HEK293 (cell line): ENCODE data around the gene SESN2.
A peak's percentile ranks its signal among the peaks of the same experiment; 100 is the strongest.

ENCODE experiments used
- BCL11B ChIP-seq: fragments of 450-650 bp; formaldehyde crosslinking; IDR thresholded peaks from 2 replicates; pipeline ENCODE4 v1.5.1; 2016; ENCODE audit warnings: low read depth, missing biosample characterization, missing genetic modification characterization
- EGR2 ChIP-seq: fragments of 450-650 bp; formaldehyde crosslinking; IDR thresholded peaks from 2 replicates; pipeline ENCODE4 v1.5.1; 2016; ENCODE audit warnings: low read depth, missing biosample characterization, missing genetic modification characterization
- FEZF1 ChIP-seq: fragments of 450-650 bp; formaldehyde crosslinking; IDR thresholded peaks from 2 replicates; pipeline ENCODE4 v1.5.1; 2016; ENCODE audit warnings: missing biosample characterization, missing genetic modification characterization
- GFI1B ChIP-seq: fragments of 450-650 bp; formaldehyde crosslinking; IDR thresholded peaks from 2 replicates; pipeline ENCODE4 v1.5.1; 2016; ENCODE audit warnings: missing biosample characterization, missing genetic modification characterization
- GLI2 ChIP-seq: fragments of 450-650 bp; formaldehyde crosslinking; IDR thresholded peaks from 2 replicates; pipeline ENCODE4; 2017; ENCODE audit warnings: missing biosample characterization, missing genetic modification characterization, low read depth, borderline replicate concordance
- IKZF3 ChIP-seq: fragments of 450-650 bp; IDR thresholded peaks from 2 replicates; pipeline ENCODE4 v1.5.0; 2018; ENCODE audit warnings: missing biosample characterization, mild to moderate bottlenecking, missing genetic modification characterization, moderate library complexity
- KLF16 ChIP-seq: fragments of 450-650 bp; formaldehyde crosslinking; IDR thresholded peaks from 2 replicates; pipeline ENCODE4 v1.5.1; 2017; ENCODE audit warnings: missing biosample characterization, missing genetic modification characterization
- MEIS1 ChIP-seq: sonication (generic); formaldehyde crosslinking; IDR thresholded peaks from 2 replicates; pipeline ENCODE4 v1.8.1; 2022; ENCODE audit warnings: missing genetic modification reagents, mild to moderate bottlenecking, borderline replicate concordance
- SP3 ChIP-seq: fragments of 450-650 bp; formaldehyde crosslinking; IDR thresholded peaks from 2 replicates; pipeline ENCODE4 v1.5.1; 2016; ENCODE audit warnings: missing biosample characterization, missing genetic modification characterization
- SP7 ChIP-seq: fragments of 450-650 bp; formaldehyde crosslinking; IDR thresholded peaks from 2 replicates; pipeline ENCODE4 v1.5.1; 2016; ENCODE audit warnings: missing biosample characterization, missing genetic modification characterization
- YY1 ChIP-seq: fragments of 450-650 bp; formaldehyde crosslinking; IDR thresholded peaks from 2 replicates; pipeline ENCODE4 v1.5.1; 2018; ENCODE audit warnings: missing biosample characterization, missing genetic modification characterization
- ZFHX2 ChIP-seq: fragments of 450-650 bp; formaldehyde crosslinking; conservative IDR thresholded peaks from 2 replicates; pipeline ENCODE4 v1.5.1; 2016; ENCODE audit warnings: missing biosample characterization, missing genetic modification characterization
- ZIC2 ChIP-seq: fragments of 450-650 bp; formaldehyde crosslinking; IDR thresholded peaks from 2 replicates; pipeline ENCODE4 v1.5.1; 2016; ENCODE audit warnings: missing biosample characterization, missing genetic modification characterization
- ZNF10 ChIP-seq: fragments of 450-650 bp; formaldehyde crosslinking; IDR thresholded peaks from 2 replicates; pipeline ENCODE4 v1.5.1; 2017; ENCODE audit warnings: missing biosample characterization, missing genetic modification characterization
- ZNF138 ChIP-seq: fragments of 450-650 bp; formaldehyde crosslinking; IDR thresholded peaks from 2 replicates; pipeline ENCODE4 v1.5.1; 2016; ENCODE audit warnings: missing biosample characterization, missing genetic modification characterization, borderline replicate concordance
- ZNF155 ChIP-seq: fragments of 450-650 bp; formaldehyde crosslinking; IDR thresholded peaks from 2 replicates; pipeline ENCODE4 v1.5.1; 2016; ENCODE audit warnings: missing biosample characterization, missing genetic modification characterization
- ZNF157 ChIP-seq: fragments of 450-650 bp; formaldehyde crosslinking; IDR thresholded peaks from 2 replicates; pipeline ENCODE4 v1.5.1; 2016; ENCODE audit warnings: missing biosample characterization, missing genetic modification characterization
- ZNF221 ChIP-seq: fragments of 450-650 bp; formaldehyde crosslinking; IDR thresholded peaks from 2 replicates; pipeline ENCODE4 v1.5.1; 2017; ENCODE audit warnings: missing biosample characterization, missing genetic modification characterization, borderline replicate concordance
- ZNF223 ChIP-seq: fragments of 450-650 bp; formaldehyde crosslinking; IDR thresholded peaks from 2 replicates; pipeline ENCODE4 v1.5.1; 2016; ENCODE audit warnings: missing biosample characterization, missing genetic modification characterization
- ZNF248 ChIP-seq: fragments of 450-650 bp; formaldehyde crosslinking; IDR thresholded peaks from 2 replicates; pipeline ENCODE4 v1.5.1; 2017; ENCODE audit warnings: missing biosample characterization, missing genetic modification characterization
- ZNF600 ChIP-seq: fragments of 450-650 bp; formaldehyde crosslinking; IDR thresholded peaks from 2 replicates; pipeline ENCODE4 v1.5.1; 2016; ENCODE audit warnings: missing biosample characterization, missing genetic modification characterization
- ZNF623 ChIP-seq: fragments of 450-650 bp; formaldehyde crosslinking; IDR thresholded peaks from 2 replicates; pipeline ENCODE4 v1.5.1; 2016; ENCODE audit warnings: missing biosample characterization, missing genetic modification characterization
- ZNF701 ChIP-seq: fragments of 450-650 bp; formaldehyde crosslinking; IDR thresholded peaks from 2 replicates; pipeline ENCODE4 v1.5.1; 2016; ENCODE audit warnings: missing biosample characterization, missing genetic modification characterization
- ZNF777 ChIP-seq: fragments of 450-650 bp; formaldehyde crosslinking; IDR thresholded peaks from 2 replicates; pipeline ENCODE4 v1.5.1; 2017; ENCODE audit warnings: missing biosample characterization, missing genetic modification characterization, borderline replicate concordance
- ZNF791 ChIP-seq: fragments of 450-650 bp; formaldehyde crosslinking; IDR thresholded peaks from 2 replicates; pipeline ENCODE4 v1.5.1; 2016; ENCODE audit warnings: missing biosample characterization, missing genetic modification characterization
- ZNF830 ChIP-seq: fragments of 450-650 bp; IDR thresholded peaks from 2 replicates; pipeline ENCODE4 v1.5.0; 2018; ENCODE audit warnings: missing biosample characterization, missing genetic modification characterization, low read depth, mild to moderate bottlenecking, moderate library complexity
- TF ChIP-seq, protein P1 (sequence below): fragments of 450-650 bp; formaldehyde crosslinking; IDR thresholded peaks from 2 replicates; pipeline ENCODE4 v1.5.1; 2017; ENCODE audit warnings: missing biosample characterization, mild to moderate bottlenecking, missing genetic modification characterization, moderate library complexity
- TF ChIP-seq, protein P2 (sequence below): fragments of 450-650 bp; formaldehyde crosslinking; IDR thresholded peaks from 2 replicates; pipeline ENCODE4 v1.5.1; 2017; ENCODE audit warnings: missing biosample characterization, missing genetic modification characterization
- TF ChIP-seq, protein P3 (sequence below): fragments of 450-650 bp; formaldehyde crosslinking; IDR thresholded peaks from 2 replicates; pipeline ENCODE4 v1.5.1; 2017; ENCODE audit warnings: missing biosample characterization, missing genetic modification characterization
- TF ChIP-seq, protein P4 (sequence below): fragments of 450-650 bp; formaldehyde crosslinking; IDR thresholded peaks from 2 replicates; pipeline ENCODE4 v1.5.1; 2016; ENCODE audit warnings: missing biosample characterization, missing genetic modification characterization, borderline replicate concordance
- TF ChIP-seq, protein P5 (sequence below): fragments of 450-650 bp; formaldehyde crosslinking; IDR thresholded peaks from 2 replicates; pipeline ENCODE4 v1.5.1; 2016; ENCODE audit warnings: missing biosample characterization, missing genetic modification characterization

The SESN2 gene

DNA sequence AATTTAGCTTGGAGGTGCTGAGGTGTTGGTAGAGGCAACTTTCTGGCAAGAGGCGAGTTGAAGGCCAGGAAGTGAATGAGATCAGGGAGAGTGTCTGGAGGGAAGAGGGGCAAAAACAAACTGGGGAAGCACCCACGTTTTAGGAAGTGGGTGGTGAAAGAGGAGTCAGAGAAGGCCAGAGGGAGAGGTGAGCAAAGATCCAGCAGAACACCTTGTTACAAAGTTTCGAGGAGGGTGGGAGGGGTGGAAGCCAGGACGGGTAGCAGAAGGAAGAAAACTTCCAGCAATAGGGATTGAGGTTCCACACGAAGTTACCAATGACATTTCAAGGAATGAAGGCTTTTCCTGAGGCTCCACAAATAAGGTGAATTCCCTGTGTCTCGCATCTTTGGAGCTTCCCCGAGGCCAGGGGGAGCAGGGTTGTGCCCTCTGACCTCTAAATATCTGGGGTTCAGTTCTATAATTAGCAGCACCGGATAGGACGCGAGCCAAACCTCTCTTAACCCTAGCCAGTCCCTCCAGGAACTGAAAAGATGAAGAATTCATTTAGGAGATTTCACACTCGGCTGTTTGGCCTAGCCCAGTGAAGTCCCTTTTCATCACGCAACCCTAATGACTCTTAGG, 578 bp upstream of the SESN2 start (continued):
- TF ChIP-seq, protein P1, sequence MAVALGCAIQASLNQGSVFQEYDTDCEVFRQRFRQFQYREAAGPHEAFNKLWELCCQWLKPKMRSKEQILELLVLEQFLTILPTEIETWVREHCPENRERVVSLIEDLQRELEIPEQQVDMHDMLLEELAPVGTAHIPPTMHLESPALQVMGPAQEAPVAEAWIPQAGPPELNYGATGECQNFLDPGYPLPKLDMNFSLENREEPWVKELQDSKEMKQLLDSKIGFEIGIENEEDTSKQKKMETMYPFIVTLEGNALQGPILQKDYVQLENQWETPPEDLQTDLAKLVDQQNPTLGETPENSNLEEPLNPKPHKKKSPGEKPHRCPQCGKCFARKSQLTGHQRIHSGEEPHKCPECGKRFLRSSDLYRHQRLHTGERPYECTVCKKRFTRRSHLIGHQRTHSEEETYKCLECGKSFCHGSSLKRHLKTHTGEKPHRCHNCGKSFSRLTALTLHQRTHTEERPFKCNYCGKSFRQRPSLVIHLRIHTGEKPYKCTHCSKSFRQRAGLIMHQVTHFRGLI (tag by site-specific recombination): no peak
- TF ChIP-seq ZNF791 (no peak), ZNF157 (tag by site-specific recombination) (0 out of 2 replicates have a peak, but pooled peaks have one; percentile 10), ZNF623 (tag by site-specific recombination) (no peak), KLF16 (no peak), YY1 (tag by site-specific recombination) (no peak), ZNF221 (tag by site-specific recombination) (no peak), ZFHX2 (peak; percentile 90), GFI1B (no peak), ZNF248 (tag by site-specific recombination) (no peak), MEIS1 (CRISPR knock-in tag) (no peak), FEZF1 (no peak), ZNF138 (tag by site-specific recombination) (no peak), ZNF223 (no peak), SP7 (no peak), GLI2 (tag by site-specific recombination) (no peak), BCL11B (tag by site-specific recombination) (no peak), ZNF10 (tag by site-specific recombination) (no peak), ZNF701 (tag by site-specific recombination) (no peak), ZNF600 (0 out of 2 replicates have a peak, but pooled peaks have one; percentile 37), ZNF155 (tag by site-specific recombination) (no peak), ZNF830 (tag by site-specific recombination) (no peak), ZNF777 (tag by site-specific recombination) (no peak), IKZF3 (tag by site-specific recombination) (0 out of 2 replicates have a peak, but pooled peaks have one; percentile 29), ZIC2 (tag by site-specific recombination) (no peak), SP3 (tag by site-specific recombination) (no peak), EGR2 (tag by site-specific recombination) (peak; percentile 76)
- TF ChIP-seq, protein P2, sequence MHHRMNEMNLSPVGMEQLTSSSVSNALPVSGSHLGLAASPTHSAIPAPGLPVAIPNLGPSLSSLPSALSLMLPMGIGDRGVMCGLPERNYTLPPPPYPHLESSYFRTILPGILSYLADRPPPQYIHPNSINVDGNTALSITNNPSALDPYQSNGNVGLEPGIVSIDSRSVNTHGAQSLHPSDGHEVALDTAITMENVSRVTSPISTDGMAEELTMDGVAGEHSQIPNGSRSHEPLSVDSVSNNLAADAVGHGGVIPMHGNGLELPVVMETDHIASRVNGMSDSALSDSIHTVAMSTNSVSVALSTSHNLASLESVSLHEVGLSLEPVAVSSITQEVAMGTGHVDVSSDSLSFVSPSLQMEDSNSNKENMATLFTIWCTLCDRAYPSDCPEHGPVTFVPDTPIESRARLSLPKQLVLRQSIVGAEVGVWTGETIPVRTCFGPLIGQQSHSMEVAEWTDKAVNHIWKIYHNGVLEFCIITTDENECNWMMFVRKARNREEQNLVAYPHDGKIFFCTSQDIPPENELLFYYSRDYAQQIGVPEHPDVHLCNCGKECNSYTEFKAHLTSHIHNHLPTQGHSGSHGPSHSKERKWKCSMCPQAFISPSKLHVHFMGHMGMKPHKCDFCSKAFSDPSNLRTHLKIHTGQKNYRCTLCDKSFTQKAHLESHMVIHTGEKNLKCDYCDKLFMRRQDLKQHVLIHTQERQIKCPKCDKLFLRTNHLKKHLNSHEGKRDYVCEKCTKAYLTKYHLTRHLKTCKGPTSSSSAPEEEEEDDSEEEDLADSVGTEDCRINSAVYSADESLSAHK: no peak
- TF ChIP-seq, protein P3, sequence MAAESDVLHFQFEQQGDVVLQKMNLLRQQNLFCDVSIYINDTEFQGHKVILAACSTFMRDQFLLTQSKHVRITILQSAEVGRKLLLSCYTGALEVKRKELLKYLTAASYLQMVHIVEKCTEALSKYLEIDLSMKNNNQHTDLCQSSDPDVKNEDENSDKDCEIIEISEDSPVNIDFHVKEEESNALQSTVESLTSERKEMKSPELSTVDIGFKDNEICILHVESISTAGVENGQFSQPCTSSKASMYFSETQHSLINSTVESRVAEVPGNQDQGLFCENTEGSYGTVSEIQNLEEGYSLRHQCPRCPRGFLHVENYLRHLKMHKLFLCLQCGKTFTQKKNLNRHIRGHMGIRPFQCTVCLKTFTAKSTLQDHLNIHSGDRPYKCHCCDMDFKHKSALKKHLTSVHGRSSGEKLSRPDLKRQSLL (tag by site-specific recombination): no peak
- TF ChIP-seq, protein P4, sequence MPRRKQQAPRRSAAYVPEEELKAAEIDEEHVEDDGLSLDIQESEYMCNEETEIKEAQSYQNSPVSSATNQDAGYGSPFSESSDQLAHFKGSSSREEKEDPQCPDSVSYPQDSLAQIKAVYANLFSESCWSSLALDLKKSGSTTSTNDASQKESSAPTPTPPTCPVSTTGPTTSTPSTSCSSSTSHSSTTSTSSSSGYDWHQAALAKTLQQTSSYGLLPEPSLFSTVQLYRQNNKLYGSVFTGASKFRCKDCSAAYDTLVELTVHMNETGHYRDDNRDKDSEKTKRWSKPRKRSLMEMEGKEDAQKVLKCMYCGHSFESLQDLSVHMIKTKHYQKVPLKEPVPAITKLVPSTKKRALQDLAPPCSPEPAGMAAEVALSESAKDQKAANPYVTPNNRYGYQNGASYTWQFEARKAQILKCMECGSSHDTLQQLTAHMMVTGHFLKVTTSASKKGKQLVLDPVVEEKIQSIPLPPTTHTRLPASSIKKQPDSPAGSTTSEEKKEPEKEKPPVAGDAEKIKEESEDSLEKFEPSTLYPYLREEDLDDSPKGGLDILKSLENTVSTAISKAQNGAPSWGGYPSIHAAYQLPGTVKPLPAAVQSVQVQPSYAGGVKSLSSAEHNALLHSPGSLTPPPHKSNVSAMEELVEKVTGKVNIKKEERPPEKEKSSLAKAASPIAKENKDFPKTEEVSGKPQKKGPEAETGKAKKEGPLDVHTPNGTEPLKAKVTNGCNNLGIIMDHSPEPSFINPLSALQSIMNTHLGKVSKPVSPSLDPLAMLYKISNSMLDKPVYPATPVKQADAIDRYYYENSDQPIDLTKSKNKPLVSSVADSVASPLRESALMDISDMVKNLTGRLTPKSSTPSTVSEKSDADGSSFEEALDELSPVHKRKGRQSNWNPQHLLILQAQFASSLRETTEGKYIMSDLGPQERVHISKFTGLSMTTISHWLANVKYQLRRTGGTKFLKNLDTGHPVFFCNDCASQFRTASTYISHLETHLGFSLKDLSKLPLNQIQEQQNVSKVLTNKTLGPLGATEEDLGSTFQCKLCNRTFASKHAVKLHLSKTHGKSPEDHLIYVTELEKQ (tag by site-specific recombination): no peak
- TF ChIP-seq, protein P5, sequence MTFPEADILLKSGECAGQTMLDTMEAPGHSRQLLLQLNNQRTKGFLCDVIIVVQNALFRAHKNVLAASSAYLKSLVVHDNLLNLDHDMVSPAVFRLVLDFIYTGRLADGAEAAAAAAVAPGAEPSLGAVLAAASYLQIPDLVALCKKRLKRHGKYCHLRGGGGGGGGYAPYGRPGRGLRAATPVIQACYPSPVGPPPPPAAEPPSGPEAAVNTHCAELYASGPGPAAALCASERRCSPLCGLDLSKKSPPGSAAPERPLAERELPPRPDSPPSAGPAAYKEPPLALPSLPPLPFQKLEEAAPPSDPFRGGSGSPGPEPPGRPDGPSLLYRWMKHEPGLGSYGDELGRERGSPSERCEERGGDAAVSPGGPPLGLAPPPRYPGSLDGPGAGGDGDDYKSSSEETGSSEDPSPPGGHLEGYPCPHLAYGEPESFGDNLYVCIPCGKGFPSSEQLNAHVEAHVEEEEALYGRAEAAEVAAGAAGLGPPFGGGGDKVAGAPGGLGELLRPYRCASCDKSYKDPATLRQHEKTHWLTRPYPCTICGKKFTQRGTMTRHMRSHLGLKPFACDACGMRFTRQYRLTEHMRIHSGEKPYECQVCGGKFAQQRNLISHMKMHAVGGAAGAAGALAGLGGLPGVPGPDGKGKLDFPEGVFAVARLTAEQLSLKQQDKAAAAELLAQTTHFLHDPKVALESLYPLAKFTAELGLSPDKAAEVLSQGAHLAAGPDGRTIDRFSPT (tag by site-specific recombination): no peak
